ENCODE results near the gene DGUOK.
A peak's percentile ranks its signal among the peaks of the same experiment; 100 is the strongest.

DGUOK gene

GRCh38 chr2:73989972-73990371 is 63.3 kb downstream of the DGUOK start:
- DNase-seq (ENCODE audit: extremely low spot score, insufficient read length, low read depth): no peak
- FAIRE-seq: no peak

GRCh38 chr2:73990531-73990930 is 63.9 kb downstream of the DGUOK start:
- DNase-seq (ENCODE audit: extremely low spot score, insufficient read length, low read depth): no peak
- FAIRE-seq: no peak

- DNase-seq (ENCODE audit: extremely low spot score, insufficient read length, low read depth) (no peak), FAIRE-seq (no peak)
Observed at GRCh38 chr2:73992036-73992435, 65.4 kb downstream of the DGUOK start.

- no peak for FAIRE-seq
Observed at GRCh38 chr2:73993376-73993775, 66.7 kb downstream of the DGUOK start.

GRCh38 chr2:73993778-73994177 is 67.1 kb downstream of the DGUOK start:
- no peak for FAIRE-seq
- DNase-seq (ENCODE audit: extremely low spot score, insufficient read length, low read depth): no peak

More at GRCh38 chr2:73993376-73993775, 66.7 kb downstream of the DGUOK start:
- no peak for DNase-seq (ENCODE audit: extremely low spot score, insufficient read length, low read depth)

- FAIRE-seq: no peak
Observed at GRCh38 chr2:73994178-73994831, 67.6 kb downstream of the DGUOK start.

GRCh38 chr2:73995810-73996209 is 69.1 kb downstream of the DGUOK start:
- FAIRE-seq: no peak
- DNase-seq (ENCODE audit: extremely low spot score, insufficient read length, low read depth): no peak

More at GRCh38 chr2:73994178-73994831, 67.6 kb downstream of the DGUOK start:
- DNase-seq (ENCODE audit: extremely low spot score, insufficient read length, low read depth): no peak

GRCh38 chr2:73997813-73998212 is 71.1 kb downstream of the DGUOK start:
- no peak for DNase-seq (ENCODE audit: extremely low spot score, insufficient read length, low read depth)
- no peak for FAIRE-seq

GRCh38 chr2:73998451-73998850 is 71.8 kb downstream of the DGUOK start:
- FAIRE-seq: no peak

GRCh38 chr2:73998933-73999332 is 72.3 kb downstream of the DGUOK start:
- DNase-seq (ENCODE audit: extremely low spot score, insufficient read length, low read depth) (no peak), FAIRE-seq (no peak)

More at GRCh38 chr2:73998451-73998850, 71.8 kb downstream of the DGUOK start:
- DNase-seq (ENCODE audit: extremely low spot score, insufficient read length, low read depth): no peak

- no peak for FAIRE-seq
- no peak for DNase-seq (ENCODE audit: extremely low spot score, insufficient read length, low read depth)
Observed at GRCh38 chr2:73999881-74000597, 73.4 kb downstream of the DGUOK start.

- DNase-seq (ENCODE audit: extremely low spot score, insufficient read length, low read depth) (no peak), FAIRE-seq (no peak)
Observed at GRCh38 chr2:74000666-74001065, 74.0 kb downstream of the DGUOK start.

GRCh38 chr2:74001121-74001520 is 74.4 kb downstream of the DGUOK start:
- FAIRE-seq (no peak), DNase-seq (ENCODE audit: extremely low spot score, insufficient read length, low read depth) (no peak)

- FAIRE-seq: peak; percentile 42
- DNase-seq (ENCODE audit: extremely low spot score, insufficient read length, low read depth): peak; percentile 28
Observed at GRCh38 chr2:74001781-74002504, 75.3 kb downstream of the DGUOK start.

- DNase-seq (ENCODE audit: extremely low spot score, insufficient read length, low read depth): peak; percentile 89
- FAIRE-seq: peak; percentile 64
Observed at GRCh38 chr2:74002505-74003421, 76.1 kb downstream of the DGUOK start.

GRCh38 chr2:74003494-74004211 is 77.0 kb downstream of the DGUOK start:
- DNase-seq (ENCODE audit: extremely low spot score, insufficient read length, low read depth): no peak
- no peak for FAIRE-seq

- FAIRE-seq: no peak
- DNase-seq (ENCODE audit: extremely low spot score, insufficient read length, low read depth): no peak
Observed at GRCh38 chr2:74004212-74005182, 77.8 kb downstream of the DGUOK start.

- DNase-seq (ENCODE audit: extremely low spot score, insufficient read length, low read depth): no peak
- no peak for FAIRE-seq
Observed at GRCh38 chr2:74005786-74006185, 79.1 kb downstream of the DGUOK start.

Measured in GM18507 (cell line).